Endometrial microvascular endothelial cells (primary cell): ENCODE results near the gene POU2AF2. TPM values are rescaled to one million over a fixed set of nuclear protein-coding genes. Genes with fewer than 3 reads are reported as not detected.
"Not testable (repeated sequence)": the region's sequence is repeated elsewhere in the genome, so short reads cannot be mapped to it uniquely, and the experiment has no call there.

Experiments
- in situ Hi-C: cut with HindIII; loops from 2 replicates; pipeline ENCODE4 v1.10.0; 2017; ENCODE audit warnings: low sequenced_read_pairs, low pct_unique_long_range_greater_than_20kb; ENCODE audit errors: inconsistent ontology term
- total RNA-seq: library from RNA; depleted of rRNA; stranded (reverse); fragments of >200 nt; gene quantifications from one replicate; pipeline ENCODE4 v1.2.3, GENCODE V29; 2015; ENCODE audit errors: inconsistent ontology term

POU2AF2 gene
- total RNA-seq, 1 donor from 2014 or later: not detected

DNA sequence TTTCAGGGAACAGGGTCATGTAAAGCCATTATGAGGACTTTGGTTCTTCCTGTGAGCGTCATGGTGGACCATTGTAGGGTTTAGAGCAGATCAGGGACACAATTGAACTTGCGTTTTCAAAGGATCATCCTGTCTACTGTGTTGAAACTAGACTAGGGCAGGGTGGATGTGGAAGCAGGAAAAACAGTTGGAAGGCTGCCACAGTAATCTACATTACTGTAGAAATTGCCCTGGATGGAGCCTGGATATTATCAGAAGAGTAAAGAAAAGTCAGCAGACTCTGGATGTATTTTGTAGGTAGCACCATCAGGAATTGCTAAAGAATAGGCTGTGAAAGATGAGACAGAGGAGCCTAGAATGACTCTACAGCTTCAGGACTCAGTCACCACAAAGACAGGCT is 5.4 kb downstream of the POU2AF2 start:
- in situ Hi-C loops: no loop called here

DNA sequence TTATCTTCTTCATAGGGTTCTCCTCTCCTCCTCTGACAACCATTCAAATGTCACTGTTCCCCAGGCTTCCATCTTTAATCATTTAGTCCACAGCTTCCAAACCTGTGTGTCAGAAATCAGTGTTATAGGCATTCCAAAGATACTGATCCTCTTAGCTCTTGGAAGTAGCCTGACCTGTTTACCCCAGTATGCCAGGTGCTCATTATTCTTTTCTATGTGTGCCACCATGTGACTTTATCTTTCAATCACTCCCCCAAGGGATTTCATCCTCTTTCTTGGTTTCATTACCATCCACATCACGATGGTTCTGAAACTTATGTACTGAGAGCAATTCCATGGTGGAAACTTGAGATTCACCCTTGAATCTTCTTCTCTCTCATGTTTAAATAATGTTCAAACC is 7.6 kb downstream of the POU2AF2 start:
- in situ Hi-C loops: no loop called here

DNA sequence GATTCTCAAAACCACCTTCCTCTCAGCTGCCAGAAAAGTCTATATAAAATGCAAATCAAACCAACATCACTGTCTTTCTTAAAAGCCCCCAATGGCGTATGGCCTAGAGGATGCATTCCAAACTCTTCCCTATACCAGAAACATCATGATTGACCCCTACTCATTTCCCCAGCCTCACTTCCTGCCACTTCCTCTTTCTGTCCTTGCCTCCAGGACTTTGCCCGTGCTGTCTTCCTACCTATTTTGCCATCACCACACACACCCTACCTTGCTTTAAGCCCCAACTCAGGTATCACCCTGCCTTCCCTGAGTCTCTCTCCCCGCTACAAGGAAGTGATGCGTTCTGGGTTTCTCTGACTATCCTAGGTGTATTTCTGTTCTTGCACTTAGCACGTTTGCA is 8.1 kb downstream of the POU2AF2 start:
- in situ Hi-C loops: no loop called here

DNA sequence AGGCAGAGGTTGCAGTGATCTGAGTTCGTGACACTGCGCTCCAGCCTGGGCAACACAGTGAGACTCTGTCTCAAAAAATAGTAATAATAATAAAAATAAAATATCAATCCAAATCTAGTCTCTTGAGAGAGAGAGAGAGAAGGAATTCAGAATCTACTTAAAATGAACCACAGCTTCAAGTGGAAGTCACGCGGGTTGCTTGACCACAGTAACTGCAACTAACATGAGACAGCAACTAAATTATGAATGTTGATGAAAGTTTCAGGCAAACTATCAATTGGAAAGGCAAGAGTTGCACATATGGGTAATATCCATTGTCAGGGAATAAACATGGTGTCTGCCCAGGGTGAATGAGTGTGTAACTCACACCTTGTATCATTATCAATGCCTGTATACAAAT is 12.5 kb downstream of the POU2AF2 start:
- in situ Hi-C loops: no loop called here

DNA sequence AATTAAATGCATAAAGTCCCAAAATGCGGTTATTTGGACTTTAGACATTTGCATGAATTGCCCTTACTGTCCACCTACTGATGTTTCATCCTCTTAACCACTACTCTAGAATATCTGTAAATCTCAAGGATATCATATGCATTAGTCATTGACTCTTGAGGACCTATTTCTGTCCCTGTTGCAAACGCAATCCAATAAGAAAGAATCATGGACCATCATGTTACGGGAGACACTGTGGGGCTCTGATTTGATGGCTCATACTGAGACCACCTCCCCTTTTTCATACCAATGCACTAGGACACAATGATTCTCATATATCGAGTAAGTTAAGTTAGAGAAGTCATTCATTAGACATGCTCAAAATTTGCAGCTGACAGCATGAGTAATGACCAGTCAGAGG is 14.4 kb downstream of the POU2AF2 start:
- in situ Hi-C loops: no loop called here

DNA sequence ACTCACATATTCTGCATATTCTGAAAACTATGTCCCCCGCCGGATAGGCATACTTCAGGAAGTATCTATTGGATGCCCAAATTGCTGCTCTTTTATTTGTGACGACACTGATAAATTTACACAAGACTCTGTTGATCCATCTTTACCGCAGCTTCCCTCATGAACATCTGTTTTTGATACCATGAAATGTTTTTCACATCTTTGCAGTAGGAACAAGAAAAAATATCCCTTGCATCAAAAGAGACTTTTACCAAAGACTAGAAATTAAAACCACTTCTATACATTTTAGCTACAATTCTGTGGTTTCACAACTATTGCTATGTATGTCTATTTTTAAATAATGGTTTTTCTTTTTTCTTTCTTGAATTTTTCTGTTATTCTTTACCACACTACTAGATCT is 15.3 kb downstream of the POU2AF2 start:
- in situ Hi-C loops: no loop called here

DNA sequence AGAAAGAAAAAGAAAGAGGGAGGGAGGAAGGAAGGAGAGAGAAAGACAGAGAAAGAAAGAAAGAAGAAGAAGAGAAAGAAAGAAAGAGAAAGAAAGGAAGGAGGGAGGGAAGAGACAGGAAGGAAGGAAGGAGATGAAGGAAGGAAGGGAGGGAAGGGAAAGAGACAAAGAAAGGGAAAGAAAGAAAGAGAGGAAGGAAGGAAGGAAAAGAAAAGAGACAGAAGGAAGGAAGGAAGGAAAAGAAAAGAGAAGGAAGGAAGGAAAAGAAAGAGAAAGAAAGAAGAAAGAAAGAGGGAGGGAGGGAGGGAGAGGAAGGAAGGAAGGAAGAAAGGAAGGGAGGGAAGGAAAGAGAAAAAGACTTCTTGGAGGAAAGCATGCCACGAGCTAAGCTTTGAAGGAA is 19.1 kb downstream of the POU2AF2 start:
- in situ Hi-C loops: no loop called here

DNA sequence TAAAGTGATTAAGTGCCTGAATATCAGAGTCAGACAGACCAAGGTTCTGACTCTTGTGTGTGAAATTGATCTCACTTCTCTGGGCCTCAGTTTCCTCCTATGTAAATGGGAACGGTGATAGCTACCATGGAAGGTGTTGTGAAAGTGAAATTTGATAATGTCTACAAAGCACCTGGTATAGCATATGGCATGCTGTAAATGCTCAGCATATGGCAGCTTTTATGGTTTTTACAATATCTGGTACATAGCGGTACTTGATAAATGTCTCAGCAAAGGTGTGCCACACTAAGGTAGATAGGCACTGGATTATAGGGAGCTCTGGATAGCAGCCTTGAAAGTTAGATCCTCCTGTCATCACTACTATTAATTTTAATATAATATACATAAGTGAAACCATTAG is 19.9 kb downstream of the POU2AF2 start:
- in situ Hi-C loops: no loop called here

DNA sequence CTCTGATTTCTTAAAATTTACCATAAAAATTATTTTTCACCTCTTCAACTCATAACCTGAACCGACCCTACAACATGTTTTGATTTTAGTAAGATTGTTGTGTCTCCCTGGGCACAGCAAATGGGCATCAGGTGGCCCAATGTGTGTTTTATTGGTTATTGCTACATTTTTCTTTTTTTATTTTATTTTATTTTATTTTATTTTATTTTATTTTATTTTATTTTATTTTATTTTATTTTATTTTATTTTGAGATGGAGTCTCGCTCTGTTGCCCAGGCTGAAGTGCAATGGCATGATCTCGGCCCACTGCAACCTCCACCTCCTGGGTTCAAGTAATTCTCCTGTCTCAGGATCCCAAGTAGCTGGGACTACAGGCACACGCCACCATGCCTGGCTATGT is 22.8 kb downstream of the POU2AF2 start:
- in situ Hi-C loops: not testable (repeated sequence)

DNA sequence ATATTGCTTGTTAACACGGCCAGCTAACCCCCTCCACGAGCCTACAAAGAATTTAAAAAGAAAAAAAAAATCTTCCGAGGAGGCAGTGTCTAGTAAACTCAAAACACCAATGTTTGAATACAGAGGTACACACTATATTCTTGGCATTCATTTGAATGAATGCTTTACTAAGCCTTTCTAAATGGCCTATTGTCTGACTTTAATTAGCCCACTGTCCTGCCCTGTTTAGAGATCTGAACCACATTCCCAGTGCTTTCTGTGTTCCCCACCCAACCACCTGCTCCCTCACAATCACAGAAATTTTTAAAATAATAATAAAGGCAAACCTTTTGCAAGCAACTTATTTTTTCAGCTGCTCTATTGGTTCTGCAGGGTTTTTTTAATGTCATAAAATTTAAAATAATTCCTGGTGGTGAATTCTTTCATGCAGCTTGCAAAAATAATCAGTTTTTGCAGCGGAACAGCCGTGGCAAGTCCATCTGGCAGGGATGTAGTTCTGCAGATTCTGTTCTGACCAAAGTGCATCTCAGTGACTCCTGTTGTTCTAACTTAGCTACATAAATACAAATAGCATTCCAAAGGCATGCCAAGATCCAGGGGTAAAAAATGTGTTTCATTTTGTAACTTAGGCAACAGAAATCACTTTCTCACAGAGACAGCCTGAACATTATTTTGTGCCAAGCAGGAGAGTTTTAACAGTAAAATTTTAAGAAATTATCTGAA is 23.8 kb downstream of the POU2AF2 start:
- in situ Hi-C loops: no loop called here

DNA sequence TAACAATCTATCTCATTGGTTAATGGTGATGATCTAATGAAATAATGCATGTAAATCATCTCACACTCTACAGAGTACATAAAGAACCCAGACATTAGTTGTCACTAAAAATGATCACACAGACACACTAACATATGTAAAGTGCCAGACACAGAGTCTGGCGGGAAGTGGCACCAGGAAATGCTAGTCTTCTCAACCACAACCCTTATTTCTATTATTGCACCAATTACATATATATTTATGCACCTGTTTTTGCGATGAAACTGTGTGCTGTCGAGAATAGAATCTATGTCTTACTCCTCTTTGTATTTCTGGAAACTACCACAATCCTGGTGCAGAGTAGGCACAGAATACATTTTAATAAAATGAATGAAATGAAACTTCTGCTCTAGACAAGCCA is 26.9 kb downstream of the POU2AF2 start:
- in situ Hi-C loops: no loop called here

DNA sequence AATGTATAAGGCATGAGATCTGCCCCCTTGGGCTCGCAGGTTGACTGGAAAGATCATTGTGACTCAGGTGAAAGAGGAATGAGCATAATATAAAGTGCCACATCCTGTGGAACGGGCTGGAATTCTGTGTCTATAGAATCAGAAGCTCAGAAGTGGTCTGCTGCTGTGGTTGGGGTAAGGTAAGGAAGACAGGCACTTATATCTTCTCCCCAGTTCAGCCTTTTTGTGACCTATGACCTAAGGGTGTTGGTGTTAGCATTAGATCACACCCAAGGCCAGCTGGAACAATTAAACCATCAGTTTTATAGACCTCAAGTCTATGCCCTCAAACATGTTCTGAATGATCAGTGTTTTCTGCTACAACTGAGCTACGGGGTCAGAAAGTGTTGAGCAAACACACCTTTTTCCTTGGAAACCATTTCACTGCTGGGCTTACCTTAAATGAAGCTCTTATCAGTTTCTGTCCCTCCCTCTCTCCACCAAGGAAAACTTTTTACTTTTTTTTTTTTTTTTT is 37.1 kb downstream of the POU2AF2 start:
- in situ Hi-C loops: no loop called here

DNA sequence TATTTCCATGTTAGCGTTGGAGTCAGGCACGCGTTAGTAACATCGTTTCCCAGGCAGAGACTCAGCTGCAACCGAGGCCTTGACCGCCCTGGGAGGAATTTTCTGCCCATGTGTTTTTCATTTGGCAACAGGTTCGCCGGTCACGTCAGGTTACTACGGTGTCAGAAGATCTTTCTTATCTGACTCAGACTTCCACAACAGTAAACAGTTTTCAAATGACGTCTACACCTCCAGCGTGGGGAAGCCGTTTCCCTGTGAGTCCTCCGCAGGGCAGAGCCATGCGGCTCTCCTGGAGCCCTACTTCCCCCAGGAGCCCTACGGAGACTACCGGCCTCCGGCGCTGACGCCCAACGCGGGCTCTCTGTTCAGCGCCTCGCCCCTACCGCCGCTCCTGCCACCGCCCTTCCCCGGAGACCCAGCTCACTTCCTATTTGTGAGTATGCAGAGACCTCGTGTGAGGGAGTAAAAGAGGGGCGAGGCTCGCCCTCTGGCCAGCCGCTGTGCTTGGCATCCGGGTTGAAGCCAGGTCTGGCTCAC is 38.5 kb downstream of the POU2AF2 start:
- in situ Hi-C loops: no loop called here

DNA sequence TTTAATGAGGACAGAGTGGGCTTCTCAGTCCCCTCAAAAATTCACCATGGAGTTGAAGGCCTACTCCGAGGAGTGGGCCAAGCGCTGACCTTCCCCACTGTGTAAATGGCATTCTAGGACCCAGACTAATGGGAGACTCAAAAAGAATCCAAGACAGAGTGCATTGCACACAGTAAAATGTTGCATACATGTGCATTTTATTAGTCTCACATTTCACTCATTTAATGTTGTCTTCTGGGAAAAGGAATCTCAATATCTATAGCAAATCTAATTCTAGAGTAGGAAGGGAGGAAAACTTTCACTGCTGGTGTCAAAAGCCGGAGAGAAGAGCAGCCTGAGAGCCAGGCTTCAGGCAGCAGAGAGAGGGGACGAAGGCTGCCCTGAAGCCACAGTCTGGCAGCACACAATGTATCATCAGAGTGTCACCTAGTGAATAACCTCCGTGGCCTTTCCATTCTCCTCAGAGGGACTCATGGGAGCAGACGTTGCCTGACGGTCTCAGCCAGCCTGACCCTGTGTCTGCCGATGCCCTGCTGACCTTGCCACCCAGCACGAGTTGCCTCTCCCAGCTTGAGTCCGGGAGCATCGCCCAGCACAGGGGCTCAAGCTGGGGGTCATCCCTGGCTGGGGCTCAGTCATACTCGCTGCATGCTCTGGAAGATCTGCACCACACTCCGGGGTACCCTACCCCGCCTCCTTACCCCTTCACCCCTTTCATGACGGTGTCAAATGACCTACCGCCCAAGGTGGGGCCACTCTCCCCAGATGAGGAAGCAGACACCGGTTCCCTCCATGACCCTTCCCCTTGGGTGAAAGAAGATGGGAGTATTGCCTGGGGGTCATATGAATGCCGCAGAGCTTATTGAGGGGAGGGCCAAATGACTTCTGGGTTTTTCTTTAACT is 39.9 kb downstream of the POU2AF2 start:
- in situ Hi-C loops: no loop called here

DNA sequence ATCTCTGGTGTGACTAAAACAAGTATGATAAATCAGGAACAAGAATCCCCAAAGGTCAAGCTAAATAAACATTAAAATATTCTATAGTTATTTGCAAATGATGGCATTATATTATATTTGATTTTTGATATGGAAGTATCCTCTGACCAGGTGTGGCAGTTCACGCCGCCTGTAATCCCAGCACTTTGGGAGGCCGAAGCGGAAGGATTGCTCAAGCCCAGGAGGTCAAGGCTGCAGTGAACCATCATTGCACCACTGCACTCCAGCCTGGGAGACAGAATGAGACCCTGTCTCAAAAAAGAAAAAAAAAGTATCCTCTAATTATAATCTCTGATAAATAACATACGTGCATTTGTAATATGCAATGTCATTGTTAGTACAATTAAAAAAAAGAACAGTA is 46.2 kb downstream of the POU2AF2 start:
- in situ Hi-C loops: no loop called here

DNA sequence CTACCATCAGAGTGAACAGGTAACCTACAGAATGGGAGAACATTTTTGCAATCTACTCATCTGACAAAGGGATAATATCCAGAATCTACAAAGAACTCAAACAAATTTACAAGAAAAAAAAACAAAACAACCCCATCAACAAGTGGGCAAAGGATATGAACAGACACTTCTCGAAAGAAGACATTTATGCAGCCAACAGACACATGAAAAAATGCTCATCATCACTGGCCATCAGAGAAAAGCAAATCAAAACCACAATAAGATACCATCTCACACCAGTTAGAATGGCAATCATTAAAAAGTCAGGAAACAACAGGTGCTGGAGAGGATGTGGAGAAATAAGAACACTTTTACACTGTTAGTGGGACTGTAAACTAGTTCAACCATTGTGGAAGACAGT is 46.9 kb downstream of the POU2AF2 start:
- in situ Hi-C loops: not testable (repeated sequence)

DNA sequence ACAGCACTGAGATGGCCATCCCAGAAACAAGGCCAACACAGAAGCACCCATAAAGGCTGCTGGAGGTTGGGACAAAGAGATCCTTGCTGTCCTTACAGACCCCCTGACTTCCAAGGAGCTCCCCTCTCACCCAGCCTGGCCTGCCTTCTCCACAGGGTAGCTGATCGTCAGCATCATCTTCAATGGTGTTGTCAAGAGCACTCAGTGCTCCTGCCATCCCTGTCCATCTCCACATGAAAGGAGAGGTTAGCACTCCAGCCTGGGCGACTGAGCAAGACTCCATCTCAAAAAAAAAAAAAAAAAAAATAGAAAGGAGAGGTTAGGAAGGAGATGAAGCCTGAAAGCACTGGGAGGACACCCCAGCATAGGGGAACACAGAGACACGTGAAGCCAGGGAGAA is 50.7 kb downstream of the POU2AF2 start:
- in situ Hi-C loops: no loop called here

DNA sequence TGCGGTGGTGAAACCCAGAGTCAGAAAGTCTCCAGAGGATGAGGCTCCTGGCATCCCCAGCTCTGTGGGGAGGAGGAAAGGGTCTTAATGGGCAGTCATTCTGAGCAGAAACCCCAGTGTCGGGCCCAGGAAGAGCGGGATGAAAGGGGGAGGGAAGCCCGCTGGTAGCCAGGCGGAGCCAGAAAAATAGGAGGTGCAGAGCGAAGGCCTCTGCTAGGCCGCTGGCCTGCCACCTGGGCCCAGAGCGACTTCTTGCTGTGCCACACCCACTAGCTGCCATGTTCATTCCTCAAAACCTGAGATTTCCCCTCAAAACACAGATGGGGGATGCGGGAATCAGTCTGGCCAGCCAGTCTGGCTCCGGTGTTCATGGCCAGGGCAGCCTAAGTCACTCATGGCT is 52.2 kb downstream of the POU2AF2 start:
- in situ Hi-C loops: no loop called here

DNA sequence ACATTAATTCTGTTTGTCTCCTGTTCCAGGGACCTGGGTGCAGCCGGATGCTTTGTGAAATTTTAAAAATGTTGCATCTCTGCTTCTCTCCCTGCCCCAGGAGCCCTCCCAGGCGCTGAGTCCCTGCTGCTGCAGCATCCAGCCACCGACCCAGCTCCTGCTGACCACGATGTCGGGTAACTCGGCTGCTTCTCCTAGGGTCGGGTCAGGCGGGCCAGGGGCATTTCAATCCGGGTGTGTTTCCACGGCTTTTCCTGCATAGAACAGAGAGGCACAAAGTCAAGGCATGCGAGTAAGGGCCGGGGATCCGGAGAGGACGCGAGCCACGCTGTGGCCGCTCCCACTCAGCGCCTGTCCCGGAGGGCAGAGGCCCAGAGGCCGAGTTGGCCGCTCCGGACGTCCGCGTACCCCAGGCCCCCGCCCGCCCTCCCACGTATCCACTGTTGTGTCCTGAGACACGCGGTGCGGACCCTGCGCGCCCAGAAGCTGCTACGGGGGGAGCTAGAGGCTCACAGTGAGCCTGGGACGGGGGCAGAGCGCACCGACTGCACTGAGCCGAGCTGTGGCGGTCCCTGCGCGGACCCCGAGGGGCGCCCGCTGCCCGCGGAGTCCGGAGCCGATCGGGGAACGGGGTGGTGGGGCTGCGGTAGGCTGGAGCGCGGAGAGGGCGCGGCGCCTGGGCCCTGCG is 53.0 kb downstream of the POU2AF2 start, which contains the start of gene POU2AF3:
Gene POU2AF3, plus strand, starts transcription at position 134 of the 688 bp plus-strand sequence. Its CDS starts 36 bp downstream, at position 170.
- in situ Hi-C loops: no loop called here
